Neural cell (in vitro differentiated cells): ENCODE measurements around the gene REC8. TPM values are rescaled to one million over a fixed set of nuclear protein-coding genes. Genes with fewer than 3 reads are reported as not detected.

ENCODE experiments used
- H2AFZ ChIP-seq: fragments of 200-600, 300-800 bp; sonication (generic), shearing (Covaris generic); 2 replicates; pipeline ENCODE4 v1.6.0; 2014; ENCODE audit warnings: low read depth, mild to moderate bottlenecking, antibody characterized with exemption, low read length, moderate library complexity
- H3F3A ChIP-seq: fragments of 200-600 bp; shearing (Covaris generic); 2 replicates; pipeline ENCODE4 v1.6.1; 2016; ENCODE audit warnings: mild to moderate bottlenecking, moderate library complexity, mixed read lengths, antibody characterized with exemption, low read length; ENCODE audit not compliant: insufficient read depth, poor library complexity, severe bottlenecking
- H3K27ac ChIP-seq: fragments of 200-600, 300-800 bp; sonication (generic), shearing (Covaris generic); 2 replicates; pipeline ENCODE4 v1.5.1; 2014; ENCODE audit warnings: mild to moderate bottlenecking, low read length, moderate library complexity
- H3K27me3 ChIP-seq: fragments of 300-800, 200-600 bp; sonication (generic), shearing (Covaris generic); 2 replicates; pipeline ENCODE4 v1.6.0; 2014; ENCODE audit warnings: mild to moderate bottlenecking, low read depth, low read length, moderate library complexity; ENCODE audit not compliant: insufficient read depth
- H3K36me3 ChIP-seq: fragments of 300-800, 200-600 bp; sonication (generic), shearing (Covaris generic); 2 replicates; pipeline ENCODE4 v1.5.1; 2014; ENCODE audit warnings: mild to moderate bottlenecking, antibody characterized with exemption, low read length, moderate library complexity; ENCODE audit not compliant: insufficient read depth
- H3K4me2 ChIP-seq: fragments of 300-800, 200-600 bp; sonication (generic), shearing (Covaris generic); 2 replicates; pipeline ENCODE4 v1.6.0; 2014; ENCODE audit warnings: mild to moderate bottlenecking, low read length
- H3K4me3 ChIP-seq: fragments of 300-800, 200-600 bp; sonication (generic), shearing (Covaris generic); 2 replicates; pipeline ENCODE4 v1.5.1; 2014; ENCODE audit warnings: mild to moderate bottlenecking, low read length, moderate library complexity
- H3K79me2 ChIP-seq: fragments of 200-600 bp; shearing (Covaris generic); replicated peaks from 2 replicates; pipeline ENCODE4 v1.6.0; 2014; ENCODE audit warnings: mild to moderate bottlenecking, low read length, moderate library complexity; ENCODE audit not compliant: insufficient read depth
- H3K9ac ChIP-seq: fragments of 300-800, 200-600 bp; sonication (generic), shearing (Covaris generic); 2 replicates; pipeline ENCODE4 v1.6.1; 2016; ENCODE audit warnings: mild to moderate bottlenecking, low read length, mixed read lengths
- H3K9me2 ChIP-seq: fragments of 200-600 bp; shearing (Covaris generic); 2 replicates; pipeline ENCODE4 v1.6.1; 2016; ENCODE audit warnings: mild to moderate bottlenecking, low read length, mixed read lengths; ENCODE audit not compliant: insufficient read depth
- H3K9me3 ChIP-seq: fragments of 200-600, 300-800 bp; sonication (generic), shearing (Covaris generic); 2 replicates; pipeline ENCODE4 v1.6.1; 2016; ENCODE audit warnings: mild to moderate bottlenecking, mixed run types, low read length, moderate library complexity, mixed read lengths
- H4K20me1 ChIP-seq: fragments of 200-600 bp; shearing (Covaris generic); 2 replicates; pipeline ENCODE4 v1.6.1; 2016; ENCODE audit warnings: mild to moderate bottlenecking, mixed run types; ENCODE audit not compliant: insufficient read depth
- EP300 ChIP-seq: fragments of 450-650 bp; conservative IDR thresholded peaks from 2 replicates; pipeline ENCODE4 v1.6.1; 2014; ENCODE audit warnings: antibody characterized with exemption, mild to moderate bottlenecking, moderate library complexity; ENCODE audit not compliant: poor library complexity, severe bottlenecking
- EZH2 ChIP-seq: fragments of 200-600, 300-800 bp; shearing (Covaris generic), sonication (generic); IDR thresholded peaks from 2 replicates; pipeline ENCODE4 v1.6.1; 2014; ENCODE audit warnings: antibody characterized with exemption, low read length, borderline replicate concordance, mild to moderate bottlenecking; ENCODE audit not compliant: insufficient read depth, poor library complexity, severe bottlenecking
- MXI1 ChIP-seq: fragments of 450-650 bp; conservative IDR thresholded peaks from 2 replicates; pipeline ENCODE4 v1.6.1; 2014; ENCODE audit warnings: antibody characterized with exemption, mild to moderate bottlenecking; ENCODE audit not compliant: poor library complexity, severe bottlenecking
- POLR2AphosphoS5 ChIP-seq: IDR thresholded peaks from 2 replicates; pipeline ENCODE4 v1.6.1; 2012
- RAD21 ChIP-seq: fragments of 450-650 bp; conservative IDR thresholded peaks from 2 replicates; pipeline ENCODE4 v1.6.1; 2014; ENCODE audit warnings: antibody characterized with exemption, mild to moderate bottlenecking, moderate library complexity
- REST ChIP-seq: IDR thresholded peaks from 2 replicates; pipeline ENCODE4 v1.6.1; 2012; ENCODE audit warnings: borderline replicate concordance
- SMC3 ChIP-seq: fragments of 450-650 bp; conservative IDR thresholded peaks from 2 replicates; pipeline ENCODE4 v1.6.1; 2014; ENCODE audit warnings: antibody characterized with exemption, mild to moderate bottlenecking, moderate library complexity; ENCODE audit not compliant: poor library complexity
- TAF1 ChIP-seq: IDR thresholded peaks from 2 replicates; pipeline ENCODE4 v1.6.1; 2012; ENCODE audit warnings: low read depth
- polyA plus RNA-seq: library from polyadenylated mRNA; depleted of rRNA; stranded (reverse); fragments of >200 nt; gene quantifications from 2 replicates; pipeline ENCODE4 v1.2.3, GENCODE V29; 2014
- TF ChIP-seq, protein P1 (sequence below): fragments of 450-650 bp; IDR thresholded peaks from 2 replicates; pipeline ENCODE4 v1.5.1; 2014; ENCODE audit warnings: antibody characterized with exemption, mild to moderate bottlenecking, moderate library complexity; ENCODE audit not compliant: poor library complexity, severe bottlenecking

The REC8 gene
- polyA plus RNA-seq, 1 donor from 2014 or later: 18.5 TPM

GRCh38 chr14:24145690-24146452 lies 26.0 kb upstream of the REC8 start:
- H3K27ac ChIP-seq: peak overlapping the region; percentile 79
- peaks cover 9% of the 10 kb centered on the region for H3K79me2 ChIP-seq
- H3K4me2 ChIP-seq: peak overlapping the region; percentile 76
- no peaks in the 10 kb centered on the region for H4K20me1 ChIP-seq
- peak overlapping the region; percentile 95 for H2AFZ ChIP-seq
- peaks cover 6% of the 10 kb centered on the region for H3F3A ChIP-seq
- no peaks in the 10 kb centered on the region for H3K9me2 ChIP-seq
- no peaks in the 10 kb centered on the region for H3K9me3 ChIP-seq
- no peaks in the 10 kb centered on the region for H3K36me3 ChIP-seq
- no peaks in the 10 kb centered on the region for H3K27me3 ChIP-seq
- no peak for TF ChIP-seq TAF1
- TF ChIP-seq EP300: no peak
- TF ChIP-seq POLR2AphosphoS5: no peak
- TF ChIP-seq SMC3: no peak
- TF ChIP-seq REST: no peak
- no peak for TF ChIP-seq EZH2
- TF ChIP-seq, protein P1, sequence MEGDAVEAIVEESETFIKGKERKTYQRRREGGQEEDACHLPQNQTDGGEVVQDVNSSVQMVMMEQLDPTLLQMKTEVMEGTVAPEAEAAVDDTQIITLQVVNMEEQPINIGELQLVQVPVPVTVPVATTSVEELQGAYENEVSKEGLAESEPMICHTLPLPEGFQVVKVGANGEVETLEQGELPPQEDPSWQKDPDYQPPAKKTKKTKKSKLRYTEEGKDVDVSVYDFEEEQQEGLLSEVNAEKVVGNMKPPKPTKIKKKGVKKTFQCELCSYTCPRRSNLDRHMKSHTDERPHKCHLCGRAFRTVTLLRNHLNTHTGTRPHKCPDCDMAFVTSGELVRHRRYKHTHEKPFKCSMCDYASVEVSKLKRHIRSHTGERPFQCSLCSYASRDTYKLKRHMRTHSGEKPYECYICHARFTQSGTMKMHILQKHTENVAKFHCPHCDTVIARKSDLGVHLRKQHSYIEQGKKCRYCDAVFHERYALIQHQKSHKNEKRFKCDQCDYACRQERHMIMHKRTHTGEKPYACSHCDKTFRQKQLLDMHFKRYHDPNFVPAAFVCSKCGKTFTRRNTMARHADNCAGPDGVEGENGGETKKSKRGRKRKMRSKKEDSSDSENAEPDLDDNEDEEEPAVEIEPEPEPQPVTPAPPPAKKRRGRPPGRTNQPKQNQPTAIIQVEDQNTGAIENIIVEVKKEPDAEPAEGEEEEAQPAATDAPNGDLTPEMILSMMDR: no peak
- TF ChIP-seq MXI1: no peak
- H3K4me3 ChIP-seq: peak overlapping the region; percentile 97
- peak overlapping the region; percentile 79 for H3K9ac ChIP-seq

DNA sequence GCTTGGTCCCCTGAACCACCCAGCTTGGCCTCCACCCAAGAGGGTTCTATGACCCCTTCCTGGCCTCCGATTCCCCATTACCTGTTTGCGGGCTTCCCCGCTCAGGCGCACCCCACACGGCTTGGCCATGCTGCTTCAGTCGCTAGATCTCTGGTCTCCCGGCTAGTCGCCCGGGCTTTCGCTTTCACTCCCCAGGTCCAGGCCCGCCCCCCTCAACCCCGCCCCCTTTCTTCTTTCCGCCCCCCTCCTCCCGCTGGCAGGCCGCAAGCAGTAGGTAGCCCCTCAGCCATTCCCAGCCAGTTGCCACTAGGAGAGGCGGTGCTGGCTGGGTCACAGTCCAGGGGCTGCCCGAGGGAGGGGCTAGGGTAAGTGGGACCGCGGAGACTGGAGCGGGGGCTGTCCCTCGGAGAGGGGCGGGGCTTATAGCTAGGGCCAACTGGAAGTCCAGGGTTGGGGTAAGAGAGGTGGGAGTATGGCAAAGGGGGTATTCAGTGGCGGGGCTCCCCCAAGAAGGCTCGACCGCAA lies 25.4 kb upstream of the REC8 start, which contains the start of gene PSME2:
TSS of gene PSME2 (minus strand) at position 158 of the 525 bp plus-strand sequence. CDS start at position 129, 29 bp downstream.
- Histone ChIP-seq H4K20me1 (no peaks in the 10 kb centered on the region), H3K9me2 (no peaks in the 10 kb centered on the region), H3K27ac (peak within 1 kb of the TSS; percentile 79), H2AFZ (peak within 1 kb of the TSS; percentile 95), H3K36me3 (no peaks in the 10 kb centered on the region), H3K9me3 (no peaks in the 10 kb centered on the region), H3F3A (peaks cover 3% of the 10 kb centered on the region), H3K9ac (peak within 1 kb of the TSS; percentile 79), H3K4me2 (peak within 1 kb of the TSS; percentile 84), H3K4me3 (peak within 1 kb of the TSS; percentile 97), H3K79me2 (peaks cover 9% of the 10 kb centered on the region), H3K27me3 (no peaks in the 10 kb centered on the region)
- peak; percentile 47 for TF ChIP-seq MXI1
- TF ChIP-seq SMC3: no peak
- no peak for TF ChIP-seq POLR2AphosphoS5
- no peak for TF ChIP-seq EP300
- TF ChIP-seq, protein P1: no peak
- peak; percentile 32 for TF ChIP-seq TAF1
- TF ChIP-seq REST: no peak
- TF ChIP-seq EZH2: no peak
- no peak for TF ChIP-seq RAD21
